T-cell (primary cell): ENCODE measurements around the gene KRT25. TPM values are rescaled to one million over a fixed set of nuclear protein-coding genes. Genes with fewer than 3 reads are reported as not detected.

Experiments used
- ATAC-seq, 4 experiments: fragments of 200-7000 bp in 3 of 4; fragments of 150-1000 bp in 1 of 4; cut with Tn5 transposase; replicated peaks in 1 of 4; 1 replicate in 3 of 4; 2 replicates in 1 of 4; pipeline ENCODE4 v1.10.0; 2021; ENCODE audit warnings: moderate library complexity in 3 of 4, mild to moderate bottlenecking in 2 of 4, moderate number of reproducible peaks in 1 of 4
- CTCF ChIA-PET, 2 donors: fragments of 300-600 bp; sonication (Branson Sonifier 250); formaldehyde crosslinking; loops; one replicate each; lab custom pipeline; 2022; ENCODE audit warnings: antibody characterized with exemption in 2 of 2; lab: Charles Lee
- POLR2A ChIA-PET, 2 donors: fragments of 300-600 bp; sonication (Branson Sonifier 250); formaldehyde crosslinking; loops; one replicate each; lab custom pipeline; 2022; ENCODE audit warnings: antibody characterized with exemption in 2 of 2; lab: Charles Lee
- DNase-seq, 35 experiments: peaks; one replicate each; pipeline versions ENCODE4 v3.0.0 to v3.0.0-alpha.2; 2013 to 2023
- H3K27ac ChIP-seq: one replicate; pipeline ENCODE4 v1.5.1; 2013; ENCODE audit warnings: low read length
- H3K27me3 ChIP-seq, 2 experiments: replicated peaks in 1 of 2; 1 replicate in 1 of 2; 2 replicates in 1 of 2; pipeline versions ENCODE4 v1.6.1 to v1.7.0; 2013; ENCODE audit warnings: low read length in 1 of 2, mixed read lengths in 1 of 2; ENCODE audit not compliant: control insufficient read depth in 2 of 2, insufficient read depth in 2 of 2; ENCODE audit errors: extremely low read depth in 1 of 2
- H3K36me3 ChIP-seq, 2 donors: 1 replicate in 1 of 2; 2 replicates in 1 of 2; pipeline versions ENCODE4 v1.6.1 to v1.7.0; 2013; ENCODE audit warnings: low read length in 1 of 2; ENCODE audit not compliant: control insufficient read depth in 2 of 2, insufficient read depth in 1 of 2; ENCODE audit errors: extremely low read depth in 1 of 2
- H3K4me1 ChIP-seq, 2 experiments: 1 replicate in 1 of 2; 2 replicates in 1 of 2; pipeline versions ENCODE4 v1.6.1 to v1.7.0; 2013; ENCODE audit warnings: low read length in 2 of 2, mixed read lengths in 1 of 2; ENCODE audit not compliant: insufficient read depth in 2 of 2, control insufficient read depth in 1 of 2; ENCODE audit errors: extremely low read depth in 1 of 2
- H3K4me3 ChIP-seq, 2 donors: 1 replicate in 1 of 2; 2 replicates in 1 of 2; pipeline versions ENCODE4 v1.5.1 to v1.7.0; 2013; ENCODE audit warnings: mild to moderate bottlenecking in 2 of 2, low read length in 1 of 2, moderate library complexity in 1 of 2; ENCODE audit not compliant: control insufficient read depth in 1 of 2; ENCODE audit errors: extremely low read depth in 1 of 2
- H3K9me3 ChIP-seq: 2 replicates; pipeline ENCODE4 v1.7.0; 2013
- H3K27ac Mint-ChIP-seq, 2 donors: one replicate each; pipeline ENCODE4 v1.8.0; 2020 to 2021; ENCODE audit warnings: mild to moderate bottlenecking in 2 of 2, mixed read lengths in 2 of 2
- H3K27me3 Mint-ChIP-seq, 2 donors: one replicate each; pipeline ENCODE4 v1.8.0; 2021 to 2022; ENCODE audit warnings: mixed read lengths in 2 of 2
- H3K36me3 Mint-ChIP-seq: one replicate; pipeline ENCODE4 v1.8.0; 2021; ENCODE audit warnings: mixed read lengths
- H3K4me1 Mint-ChIP-seq, 3 donors: one replicate each; pipeline ENCODE4 v1.8.0; 2020 to 2022; ENCODE audit warnings: mixed read lengths in 3 of 3, mild to moderate bottlenecking in 1 of 3
- H3K4me3 Mint-ChIP-seq, 3 donors: one replicate each; pipeline ENCODE4 v1.8.0; 2020 to 2022; ENCODE audit warnings: mild to moderate bottlenecking in 3 of 3, mixed read lengths in 3 of 3, moderate library complexity in 3 of 3
- H3K9me3 Mint-ChIP-seq, 3 donors: one replicate each; pipeline ENCODE4 v1.8.0; 2020 to 2022; ENCODE audit warnings: mixed read lengths in 3 of 3
- WGBS: methylation state at CpG from one replicate; pipeline ENCODE4 v1.1.5; 2013; ENCODE audit warnings: missing lambda C conversion rate; ENCODE audit not compliant: insufficient coverage; 5-methylcytosine and 5-hydroxymethylcytosine counted together
- total RNA-seq, 35 experiments: library from RNA in 6 of 35; stranded (reverse) in 6 of 35; fragments of 120-200 nt in 1 of 35; gene quantifications; one replicate each; pipeline versions ENCODE4 v1.2.1 to v1.2.4 and lab custom pipeline; 2013 to 2026

KRT25 gene
- total RNA-seq, 5 donors from 2014 or later (not counting 1 experiment from before 2014, with no cell fraction given), result not detected

DNA sequence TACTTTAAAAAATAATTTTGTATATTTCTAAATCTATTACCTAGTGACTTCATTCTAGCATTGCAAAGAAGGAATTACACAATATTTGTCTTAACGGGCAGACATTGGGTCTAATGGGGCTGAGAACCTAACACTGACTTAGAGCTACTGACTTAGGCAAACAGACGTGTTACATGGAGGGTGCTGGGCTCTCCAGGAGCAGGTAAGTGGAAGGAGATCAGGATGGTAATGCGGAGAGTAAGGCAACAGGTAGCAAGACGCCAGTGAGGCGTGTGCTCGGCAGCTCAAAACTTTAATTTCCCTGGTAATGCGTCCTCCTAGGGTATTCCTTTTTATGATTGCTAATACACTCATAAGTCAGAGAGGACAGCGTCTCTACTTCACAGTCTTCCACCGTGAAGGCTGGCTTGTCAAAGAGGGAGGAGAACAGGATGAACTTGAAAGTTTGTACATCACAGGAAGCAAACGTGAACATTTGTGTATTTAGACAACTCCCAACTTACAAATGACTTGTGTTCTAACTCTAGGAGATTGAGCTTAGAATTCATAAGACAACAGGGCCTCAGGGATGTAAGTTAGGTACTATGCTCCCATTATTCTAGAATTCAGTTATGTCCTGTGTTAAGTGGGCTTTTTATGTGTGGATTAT lies 40.0 kb upstream of the KRT25 start:
- ATAC-seq, result no peak
- Histone ChIP-seq H3K4me1 (no peaks in the 10 kb centered on the region), H3K27ac (no peak overlapping the region), H3K36me3 (no peaks in the 10 kb centered on the region), H3K4me3 (no peak overlapping the region), H3K27me3 (peaks cover 0 to 29% of the 10 kb centered on the region in 2 experiments), H3K9me3 (no peaks in the 10 kb centered on the region)
- ChIA-PET POLR2A (no interaction called here), CTCF (no interaction called here)
- H3K9me3 Mint-ChIP-seq, result no peaks in the 10 kb centered on the region
- DNase-seq, result no peak
- no peak overlapping the region for H3K27ac Mint-ChIP-seq
- WGBS, result 64% methylated on average over 2 of the region's 10 CpGs
- no peaks in the 10 kb centered on the region for H3K4me1 Mint-ChIP-seq
- no peaks in the 10 kb centered on the region for H3K36me3 Mint-ChIP-seq
- no peak overlapping the region for H3K4me3 Mint-ChIP-seq
- peaks cover 34 to 50% of the 10 kb centered on the region in 2 donors for H3K27me3 Mint-ChIP-seq

DNA sequence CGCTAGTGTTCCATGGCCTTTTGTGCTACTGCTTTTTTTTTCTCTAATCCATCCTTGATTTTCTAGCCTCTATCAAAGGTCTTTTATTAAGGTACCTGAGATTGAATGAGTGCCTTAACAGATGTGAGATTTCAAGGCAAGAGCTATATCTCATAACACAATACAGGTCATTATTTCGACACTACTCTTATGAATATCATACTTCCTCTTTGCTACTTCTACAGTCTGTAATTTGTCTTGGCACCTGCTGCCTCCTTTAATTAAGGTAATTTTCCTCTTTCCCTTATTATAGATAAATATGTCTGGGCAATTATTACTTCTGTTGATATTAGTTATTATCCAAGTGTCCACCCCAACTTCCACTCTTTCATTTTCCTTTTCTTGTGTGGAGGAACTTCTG lies 39.3 kb upstream of the KRT25 start:
- H3K4me1 Mint-ChIP-seq, result no peaks in the 10 kb centered on the region

GRCh38 chr17:40793832-40794231 lies 38.7 kb upstream of the KRT25 start:
- peaks cover 29 to 45% of the 10 kb centered on the region in 2 donors for H3K27me3 Mint-ChIP-seq
- 79% methylated on average over 9 of the region's 10 CpGs for WGBS

More for the DNA sequence above, 39.3 kb upstream of the KRT25 start:
- Histone ChIP-seq H3K4me3 (no peak overlapping the region), H3K27me3 (peaks cover 0 to 27% of the 10 kb centered on the region in 2 experiments), H3K9me3 (no peaks in the 10 kb centered on the region), H3K36me3 (no peaks in the 10 kb centered on the region), H3K4me1 (no peaks in the 10 kb centered on the region), H3K27ac (no peak overlapping the region)
- ChIA-PET POLR2A (no interaction called here), CTCF (no interaction called here)
- DNase-seq (no peak), ATAC-seq (no peak)
- Mint-ChIP-seq H3K4me3 (no peak overlapping the region), H3K27ac (no peak overlapping the region), H3K9me3 (no peaks in the 10 kb centered on the region), H3K36me3 (no peaks in the 10 kb centered on the region), H3K27me3 (peaks cover 34 to 49% of the 10 kb centered on the region in 2 donors)
- no CpG with 5 or more reads among the region's 2 CpGs for WGBS

GRCh38 chr17:40791787-40792436 lies 36.8 kb upstream of the KRT25 start:
- CTCF ChIA-PET, result interaction anchor here in 1 of 2 donors (0.6 kb wide), 1 partner anchor 873 kb away, joined by 3 read pairs; no protein-coding TSS in a partner anchor
- ATAC-seq (no peak), DNase-seq (peak in 1 of 35 experiments; percentile 17)
- no peaks in the 10 kb centered on the region for H3K4me1 ChIP-seq
- H3K27ac Mint-ChIP-seq, result no peak overlapping the region
- H3K4me1 Mint-ChIP-seq, result no peaks in the 10 kb centered on the region
- no peak overlapping the region for H3K27ac ChIP-seq
- no peaks in the 10 kb centered on the region for H3K9me3 Mint-ChIP-seq
- no peaks in the 10 kb centered on the region for H3K9me3 ChIP-seq
- WGBS, result 45% methylated on average over 3 of the region's 6 CpGs
- no peaks in the 10 kb centered on the region for H3K36me3 Mint-ChIP-seq
- POLR2A ChIA-PET, result interaction anchor here in 1 of 2 donors (0.5 kb wide), 1 partner anchor 884 kb away, joined by 6 read pairs; no protein-coding TSS in a partner anchor
- H3K27me3 Mint-ChIP-seq, result peaks cover 26 to 39% of the 10 kb centered on the region in 2 donors
- no peaks in the 10 kb centered on the region for H3K36me3 ChIP-seq
- H3K27me3 ChIP-seq, result peaks cover 0 to 18% of the 10 kb centered on the region in 2 experiments
- H3K4me3 ChIP-seq, result no peak overlapping the region
- no peak overlapping the region for H3K4me3 Mint-ChIP-seq

More at GRCh38 chr17:40793832-40794231, 38.7 kb upstream of the KRT25 start:
- no peak for DNase-seq
- Mint-ChIP-seq H3K27ac (no peak overlapping the region), H3K36me3 (no peaks in the 10 kb centered on the region), H3K4me3 (no peak overlapping the region), H3K9me3 (no peaks in the 10 kb centered on the region), H3K4me1 (no peaks in the 10 kb centered on the region)
- Histone ChIP-seq H3K4me1 (no peaks in the 10 kb centered on the region), H3K27ac (no peak overlapping the region), H3K27me3 (peaks cover 0 to 25% of the 10 kb centered on the region in 2 experiments), H3K9me3 (no peaks in the 10 kb centered on the region), H3K36me3 (no peaks in the 10 kb centered on the region), H3K4me3 (no peak overlapping the region)
- ChIA-PET POLR2A (no interaction called here), CTCF (no interaction called here)
- ATAC-seq, result no peak

DNA sequence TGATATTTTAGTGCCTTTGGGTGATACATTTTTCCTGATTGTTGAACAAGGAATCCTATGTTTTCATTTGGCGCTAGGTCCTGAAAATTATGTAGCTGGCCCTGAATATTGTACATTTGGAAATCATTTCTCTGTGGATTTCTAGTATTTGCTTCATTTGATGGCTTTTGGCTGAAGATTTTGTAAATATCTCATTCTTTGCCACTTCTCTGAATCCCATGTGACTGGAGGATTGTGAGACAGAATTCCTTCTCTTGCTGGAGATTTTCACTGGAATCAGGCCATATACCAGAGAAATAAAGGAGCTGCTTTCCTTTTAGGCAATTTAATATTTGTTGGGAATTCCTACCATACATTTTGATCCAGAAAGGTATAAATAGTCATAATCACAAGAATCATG lies 36.0 kb upstream of the KRT25 start:
- Histone ChIP-seq H3K9me3 (no peaks in the 10 kb centered on the region), H3K36me3 (no peaks in the 10 kb centered on the region), H3K4me1 (no peaks in the 10 kb centered on the region), H3K27ac (no peak overlapping the region), H3K27me3 (peaks cover 0 to 16% of the 10 kb centered on the region in 2 experiments), H3K4me3 (no peak overlapping the region)
- no peak for DNase-seq
- ATAC-seq, result no peak
- no peak overlapping the region for H3K27ac Mint-ChIP-seq
- ChIA-PET CTCF (interaction anchor here (0.6 to 0.7 kb wide), 4 partner anchors 22 to 492 kb away, joined by 6 to 14 read pairs (median 8); no protein-coding TSS in a partner anchor), POLR2A (interaction anchor here in 1 of 2 donors (0.6 kb wide), 1 partner anchor 233 kb away, joined by 4 read pairs; no protein-coding TSS in a partner anchor)
- H3K36me3 Mint-ChIP-seq, result no peaks in the 10 kb centered on the region
- H3K4me3 Mint-ChIP-seq, result no peak overlapping the region
- WGBS, result 100% methylated on average over 1 of the region's 1 CpG
- H3K4me1 Mint-ChIP-seq, result no peaks in the 10 kb centered on the region
- H3K9me3 Mint-ChIP-seq, result no peaks in the 10 kb centered on the region
- H3K27me3 Mint-ChIP-seq, result peaks cover 21 to 31% of the 10 kb centered on the region in 2 donors

- Mint-ChIP-seq H3K27ac (no peak within 1 kb of the TSS), H3K4me1 (peaks cover 0 to 8% (median 2%) of the 10 kb centered on the region in 3 donors), H3K4me3 (no peak within 1 kb of the TSS), H3K27me3 (peaks cover 35 to 55% of the 10 kb centered on the region in 2 donors), H3K9me3 (no peaks in the 10 kb centered on the region), H3K36me3 (no peaks in the 10 kb centered on the region)
- no peak for ATAC-seq
- H3K36me3 ChIP-seq, result no peaks in the 10 kb centered on the region
- H3K27ac ChIP-seq, result no peak within 1 kb of the TSS
- peaks cover 8 to 29% of the 10 kb centered on the region in 2 experiments for H3K27me3 ChIP-seq
- peaks cover 0 to 4% of the 10 kb centered on the region in 2 experiments for H3K4me1 ChIP-seq
- H3K4me3 ChIP-seq, result no peak within 1 kb of the TSS
- CTCF ChIA-PET, result interaction anchor here in 1 of 2 donors (0.7 kb wide), 1 partner anchor 80 kb away, joined by 3 read pairs; no protein-coding TSS in a partner anchor
- no peaks in the 10 kb centered on the region for H3K9me3 ChIP-seq
- DNase-seq, result no peak
- WGBS, result no CpG with 5 or more reads among the region's 4 CpGs
- POLR2A ChIA-PET, result interaction anchor here in 1 of 2 donors (0.6 kb wide), 1 partner anchor 847 kb away, joined by 3 read pairs; no protein-coding TSS in a partner anchor
Measured at GRCh38 chr17:40782450-40782849, 27.3 kb upstream of the KRT25 start, which contains the start of gene KRT27. TSS of gene KRT27 (minus strand) at chr17:40782550. CDS start at chr17:40782493, 57 bp downstream.
